GM12874 (cell line): ENCODE measurements around the gene SLC25A26.

Source experiments
- CTCF ChIP-seq: IDR thresholded peaks from 2 replicates; pipeline ENCODE4 v1.5.1; 2011; ENCODE audit warnings: low read depth, mild to moderate bottlenecking, control low read depth, low read length, moderate library complexity; ENCODE audit not compliant: insufficient read depth

Gene SLC25A26

DNA sequence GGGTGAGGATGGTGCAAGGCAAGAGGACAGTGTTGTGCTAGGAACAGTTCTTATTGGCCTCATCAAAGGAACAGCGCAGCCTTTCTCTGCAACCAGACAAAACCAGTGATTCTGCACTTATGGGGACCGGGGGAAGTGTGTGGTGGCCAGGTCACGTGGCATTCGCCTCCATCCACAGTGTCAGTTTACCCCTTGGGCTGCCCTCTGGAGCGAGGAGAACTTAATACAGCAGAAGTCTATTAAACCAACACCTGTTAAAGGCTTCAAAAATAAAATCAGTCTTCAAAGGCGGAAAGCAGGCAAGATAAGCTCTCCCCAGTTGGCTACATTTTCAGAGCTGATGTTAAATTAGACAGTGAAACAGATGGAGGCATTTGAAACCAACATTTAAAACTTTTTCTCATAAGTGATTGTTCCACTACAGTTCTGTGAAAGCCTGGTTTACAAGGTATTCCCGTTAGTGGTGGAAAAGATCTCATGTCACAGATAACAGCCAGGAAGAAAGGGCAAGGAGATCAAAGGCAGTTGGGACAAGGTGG, 204.8 kb downstream of the SLC25A26 start:
- TF ChIP-seq CTCF = no peak

DNA sequence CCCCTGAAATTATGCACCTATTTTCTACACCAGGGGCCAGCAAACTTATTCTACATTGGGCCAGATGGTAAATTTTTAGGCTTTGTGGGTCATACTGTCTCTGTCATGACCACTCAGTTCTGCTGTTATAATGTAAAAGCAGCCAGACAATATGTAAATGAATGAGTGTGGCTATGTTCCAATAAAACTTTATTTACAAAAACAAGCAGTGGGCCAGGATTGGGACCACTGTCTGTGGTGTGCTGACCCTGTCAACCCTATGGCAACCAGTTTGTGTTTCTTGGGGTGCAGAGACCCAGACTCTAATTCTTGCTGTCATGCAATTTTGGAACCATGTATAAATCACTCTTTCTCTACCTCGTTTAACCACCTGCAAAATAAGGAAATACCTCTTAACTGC, 205.3 kb downstream of the SLC25A26 start:
- no peak for TF ChIP-seq CTCF

GRCh38 chr3:66427352-66427751, 206.6 kb downstream of the SLC25A26 start:
- TF ChIP-seq CTCF = no peak

DNA sequence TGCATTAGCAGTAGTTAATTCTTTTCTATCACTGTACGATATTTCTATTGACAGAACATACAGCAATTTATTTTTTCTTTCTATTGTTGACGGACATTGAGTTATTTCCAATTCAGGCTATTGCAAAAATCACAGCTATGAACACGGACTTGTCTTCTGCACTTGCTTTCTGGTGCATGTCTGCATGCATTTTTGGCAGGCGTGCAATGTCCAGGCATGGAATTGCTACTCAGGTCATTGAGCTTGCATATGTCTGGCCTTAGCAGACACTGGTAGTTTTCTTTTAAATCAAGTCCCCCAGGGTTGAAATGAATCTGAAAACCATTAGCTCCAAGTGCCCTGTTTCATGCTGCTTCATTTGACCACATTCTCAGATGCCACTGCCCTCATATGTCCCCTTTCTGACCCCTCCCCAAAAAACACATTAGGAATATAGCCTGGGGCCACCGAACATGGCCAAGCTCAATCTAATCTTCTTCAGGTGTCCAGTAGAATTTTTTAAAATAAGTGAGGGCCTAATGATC, 207.2 kb downstream of the SLC25A26 start:
- TF ChIP-seq CTCF = no peak
